ENCODE measurements around the gene FOLR2. TPM values are rescaled to one million over a fixed set of nuclear protein-coding genes. Genes with fewer than 3 reads are reported as not detected.

FOLR2 gene
- total RNA-seq, 4 donors from 2014 or later = 5.3 to 28.6 (median 9.7) TPM

- peak; percentile 36 to 40 for DNase-seq
- 11 to 15% methylated on average over 11 of the region's 11 CpGs for WGBS, 2 donors
- no peaks in the 10 kb centered on the region for H3K27me3 ChIP-seq
- peaks cover 27 to 29% of the 10 kb centered on the region in 2 donors for H3K4me1 ChIP-seq
- TF ChIP-seq, protein P1, sequence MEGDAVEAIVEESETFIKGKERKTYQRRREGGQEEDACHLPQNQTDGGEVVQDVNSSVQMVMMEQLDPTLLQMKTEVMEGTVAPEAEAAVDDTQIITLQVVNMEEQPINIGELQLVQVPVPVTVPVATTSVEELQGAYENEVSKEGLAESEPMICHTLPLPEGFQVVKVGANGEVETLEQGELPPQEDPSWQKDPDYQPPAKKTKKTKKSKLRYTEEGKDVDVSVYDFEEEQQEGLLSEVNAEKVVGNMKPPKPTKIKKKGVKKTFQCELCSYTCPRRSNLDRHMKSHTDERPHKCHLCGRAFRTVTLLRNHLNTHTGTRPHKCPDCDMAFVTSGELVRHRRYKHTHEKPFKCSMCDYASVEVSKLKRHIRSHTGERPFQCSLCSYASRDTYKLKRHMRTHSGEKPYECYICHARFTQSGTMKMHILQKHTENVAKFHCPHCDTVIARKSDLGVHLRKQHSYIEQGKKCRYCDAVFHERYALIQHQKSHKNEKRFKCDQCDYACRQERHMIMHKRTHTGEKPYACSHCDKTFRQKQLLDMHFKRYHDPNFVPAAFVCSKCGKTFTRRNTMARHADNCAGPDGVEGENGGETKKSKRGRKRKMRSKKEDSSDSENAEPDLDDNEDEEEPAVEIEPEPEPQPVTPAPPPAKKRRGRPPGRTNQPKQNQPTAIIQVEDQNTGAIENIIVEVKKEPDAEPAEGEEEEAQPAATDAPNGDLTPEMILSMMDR (IDR thresholded peaks at IDR 0.05) = no peak
- TF ChIP-seq POLR2A (IDR thresholded peaks at IDR 0.05) = no peak
- intact Hi-C loops (cut with DNase I) = loop anchor here (10.0 kb wide), 1 partner anchor 121 kb away; the partner anchor contains the start of genes LAMTOR1 and TOMT
- peak overlapping the region in 2 of 3 donors; percentile 58 to 99 for H3K27ac ChIP-seq
- peak overlapping the region; percentile 27 to 74 (median 43) for H3K4me3 ChIP-seq (replicated peaks in 1 of 3)
- H3K9me3 ChIP-seq = no peaks in the 10 kb centered on the region
- peaks cover 20 to 24% of the 10 kb centered on the region in 2 donors for H3K36me3 ChIP-seq
Measured at GRCh38 chr11:72225411-72225951, 8.9 kb downstream of the FOLR2 start.

- Histone ChIP-seq H3K4me3 (replicated peaks in 1 of 3) (no peak overlapping the region), H3K27ac (no peak overlapping the region), H3K4me1 (peaks cover 25% of the 10 kb centered on the region in 2 donors), H3K36me3 (peaks cover 32 to 36% of the 10 kb centered on the region in 2 donors), H3K27me3 (no peaks in the 10 kb centered on the region), H3K9me3 (no peaks in the 10 kb centered on the region)
- intact Hi-C loops (cut with DNase I) = loop anchor here (10.0 kb wide), 1 partner anchor 122 kb away; the partner anchor contains the start of genes LAMTOR1 and TOMT
- no peak for TF ChIP-seq POLR2A (IDR thresholded peaks at IDR 0.05)
- TF ChIP-seq, protein P1 (IDR thresholded peaks at IDR 0.05) = no peak
- WGBS, 2 donors = 72 to 87% methylated on average over 5 of the region's 5 CpGs
- DNase-seq = no peak
Measured at GRCh38 chr11:72226701-72227100, 10.1 kb downstream of the FOLR2 start.

- Histone ChIP-seq H3K9me3 (no peaks in the 10 kb centered on the region), H3K36me3 (peaks cover 40 to 44% of the 10 kb centered on the region in 2 donors), H3K4me1 (peaks cover 16 to 17% of the 10 kb centered on the region in 2 donors), H3K27ac (no peak overlapping the region), H3K27me3 (no peaks in the 10 kb centered on the region), H3K4me3 (replicated peaks in 1 of 3) (no peak overlapping the region)
- DNase-seq = no peak
- TF ChIP-seq POLR2A (IDR thresholded peaks at IDR 0.05) = no peak
- TF ChIP-seq, protein P1 (IDR thresholded peaks at IDR 0.05) = no peak
- intact Hi-C loops (cut with DNase I) = loop anchor here (10.0 kb wide), 1 partner anchor 123 kb away; the partner anchor contains the start of genes LAMTOR1 and TOMT
- 80 to 84% methylated on average over 7 to 13 of the region's 14 CpGs for WGBS, 2 donors
Measured at GRCh38 chr11:72227316-72228228, 11.0 kb downstream of the FOLR2 start.

GRCh38 chr11:72228229-72228843, 11.7 kb downstream of the FOLR2 start:
- no peaks in the 10 kb centered on the region for H3K9me3 ChIP-seq
- H3K27ac ChIP-seq = no peak overlapping the region
- WGBS, 2 donors = 87% methylated on average over 13 to 16 of the region's 16 CpGs
- no peak for TF ChIP-seq POLR2A (IDR thresholded peaks at IDR 0.05)
- TF ChIP-seq, protein P1 (IDR thresholded peaks at IDR 0.05) = no peak
- H3K36me3 ChIP-seq = peaks cover 48 to 49% of the 10 kb centered on the region in 2 donors
- intact Hi-C loops (cut with DNase I) = loop anchor here (10.0 kb wide), 1 partner anchor 124 kb away; the partner anchor contains the start of genes LAMTOR1 and TOMT
- H3K4me3 ChIP-seq (replicated peaks in 1 of 3) = no peak overlapping the region
- peaks cover 14 to 15% of the 10 kb centered on the region in 2 donors for H3K4me1 ChIP-seq
- DNase-seq = no peak
- no peaks in the 10 kb centered on the region for H3K27me3 ChIP-seq

Measured in thyroid gland (tissue), 4 donors.